DMS79 treated with DMSO at 0.1 percent for 48 hours (cell line): ENCODE measurements around the gene CD302.
"Not testable (repeated sequence)": the region's sequence is repeated elsewhere in the genome, so short reads cannot be mapped to it uniquely, and the experiment has no call there.

ENCODE experiments used
- DNase-seq: peaks from one replicate; lab custom pipeline; 2025; lab: John Stamatoyannopoulos, UW

The CD302 gene

GRCh38 chr2:159748089-159748488 is 49.9 kb downstream of the CD302 start:
- DNase-seq = no peak

GRCh38 chr2:159745237-159745636 is 52.8 kb downstream of the CD302 start:
- not testable (repeated sequence) for DNase-seq

GRCh38 chr2:159744363-159744762 is 53.6 kb downstream of the CD302 start:
- no peak for DNase-seq

- DNase-seq = no peak
These were observed 55.2 kb downstream of the CD302 start for GRCh38 chr2:159742846-159743245.

- no peak for DNase-seq
These were observed 59.3 kb downstream of the CD302 start for GRCh38 chr2:159738509-159739390.

- DNase-seq = no peak
These were observed 60.1 kb downstream of the CD302 start for GRCh38 chr2:159737917-159738296.

- DNase-seq = no peak
These were observed 60.6 kb downstream of the CD302 start for GRCh38 chr2:159737292-159737916.

- no peak for DNase-seq
These were observed 62.0 kb downstream of the CD302 start for GRCh38 chr2:159736048-159736447.

- DNase-seq = no peak
These were observed 62.4 kb downstream of the CD302 start for GRCh38 chr2:159735648-159736047.

- no peak for DNase-seq
These were observed 69.4 kb downstream of the CD302 start for GRCh38 chr2:159728629-159729028.

GRCh38 chr2:159725713-159726112 is 72.3 kb downstream of the CD302 start:
- no peak for DNase-seq

- DNase-seq = not testable (repeated sequence)
These were observed 73.0 kb downstream of the CD302 start for GRCh38 chr2:159724795-159725572.

- no peak for DNase-seq
These were observed 75.4 kb downstream of the CD302 start for GRCh38 chr2:159722580-159722979.

GRCh38 chr2:159720676-159721075 is 77.3 kb downstream of the CD302 start:
- DNase-seq = no peak
